ENCODE data around the gene PRKN.

PRKN gene

GRCh38 chr6:162306616-162307015 is 420.9 kb downstream of the PRKN start:
- no peak for DNase-seq (ENCODE audit: low spot score)
- in situ Hi-C loops (cut with MboI; ENCODE audit: low pct_unique_long_range_greater_than_20kb, low sequenced_read_pairs, unreplicated experiment) = no loop called here
- TF ChIP-seq CTCF (IDR thresholded peaks at IDR 0.05; ENCODE audit: extremely low read depth, insufficient read depth, missing control alignments) = no peak

- no peak for DNase-seq (ENCODE audit: low spot score)
- in situ Hi-C loops (cut with MboI; ENCODE audit: low pct_unique_long_range_greater_than_20kb, low sequenced_read_pairs, unreplicated experiment) = no loop called here
- no peak for TF ChIP-seq CTCF (IDR thresholded peaks at IDR 0.05; ENCODE audit: extremely low read depth, insufficient read depth, missing control alignments)
Measured at GRCh38 chr6:162301128-162301527, 426.4 kb downstream of the PRKN start.

- in situ Hi-C loops (cut with MboI; ENCODE audit: low pct_unique_long_range_greater_than_20kb, low sequenced_read_pairs, unreplicated experiment) = no loop called here
- DNase-seq (ENCODE audit: low spot score) = no peak
- no peak for TF ChIP-seq CTCF (IDR thresholded peaks at IDR 0.05; ENCODE audit: extremely low read depth, insufficient read depth, missing control alignments)
Measured at GRCh38 chr6:162294029-162294428, 433.5 kb downstream of the PRKN start.

GRCh38 chr6:162292915-162293314 is 434.7 kb downstream of the PRKN start:
- no peak for TF ChIP-seq CTCF (IDR thresholded peaks at IDR 0.05; ENCODE audit: extremely low read depth, insufficient read depth, missing control alignments)
- in situ Hi-C loops (cut with MboI; ENCODE audit: low pct_unique_long_range_greater_than_20kb, low sequenced_read_pairs, unreplicated experiment) = no loop called here
- no peak for DNase-seq (ENCODE audit: low spot score)

- in situ Hi-C loops (cut with MboI; ENCODE audit: low pct_unique_long_range_greater_than_20kb, low sequenced_read_pairs, unreplicated experiment) = no loop called here
- TF ChIP-seq CTCF (IDR thresholded peaks at IDR 0.05; ENCODE audit: extremely low read depth, insufficient read depth, missing control alignments) = no peak
- DNase-seq (ENCODE audit: low spot score) = no peak
Measured at GRCh38 chr6:162290846-162291465, 436.6 kb downstream of the PRKN start.

GRCh38 chr6:162289972-162290371 is 437.6 kb downstream of the PRKN start:
- no peak for TF ChIP-seq CTCF (IDR thresholded peaks at IDR 0.05; ENCODE audit: extremely low read depth, insufficient read depth, missing control alignments)
- in situ Hi-C loops (cut with MboI; ENCODE audit: low pct_unique_long_range_greater_than_20kb, low sequenced_read_pairs, unreplicated experiment) = no loop called here

More at GRCh38 chr6:162289972-162290371, 437.6 kb downstream of the PRKN start:
- no peak for DNase-seq (ENCODE audit: low spot score)
